Stimulated activated CD4-positive, alpha-beta T cell treated with anti-CD3 and anti-CD28 coated beads, Interleukin-4, amount 100 ng/mL, for 24 hours (primary cell): ENCODE data around the gene DDC.

Experiments used
- DNase-seq: peaks from one replicate; pipeline ENCODE4 v3.0.0-alpha.2; 2020

The DDC gene

DNA sequence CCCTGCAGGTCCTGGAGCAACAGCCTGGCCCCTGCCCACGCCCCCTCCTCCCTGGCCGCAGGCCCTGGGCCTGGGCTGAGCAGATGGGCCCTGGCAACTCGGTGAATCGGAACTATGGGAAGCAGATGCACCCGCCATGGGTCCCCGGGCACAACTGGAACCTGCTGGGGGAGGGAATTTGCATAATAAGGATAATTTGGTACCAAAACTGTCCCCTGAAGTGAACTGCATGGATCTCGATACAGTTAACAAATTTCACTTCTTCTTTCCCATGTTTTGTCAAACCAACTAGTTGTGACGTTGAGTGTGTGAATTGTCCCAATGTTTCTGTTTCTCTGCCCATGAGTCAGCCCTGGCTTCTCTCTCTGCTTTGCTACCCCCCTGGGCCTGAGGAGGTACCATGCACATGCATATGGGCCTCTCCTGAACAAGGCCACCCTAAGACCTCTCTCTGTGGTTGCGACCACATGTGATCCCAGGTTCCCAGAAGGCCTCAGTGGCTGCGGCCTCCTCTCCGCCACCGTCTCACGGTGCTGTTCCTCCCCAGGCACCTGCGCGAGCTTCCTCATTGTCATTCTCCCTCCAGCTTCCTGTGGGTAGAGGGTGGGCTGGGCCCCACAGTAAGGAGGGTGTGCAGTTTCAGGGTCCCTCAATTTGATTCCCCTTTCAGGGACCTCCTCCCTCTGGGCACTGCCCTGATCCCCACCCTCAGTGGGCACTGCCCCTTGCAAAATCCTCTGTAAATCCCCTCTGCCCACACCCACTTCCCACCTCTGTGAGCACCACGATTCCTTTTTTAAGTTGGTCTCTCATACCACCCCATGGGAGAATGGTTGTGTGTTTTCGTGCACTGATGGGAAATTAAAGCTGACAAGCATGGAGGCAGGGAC, 155.1 kb downstream of the DDC start:
- no peak for DNase-seq
